ENCODE measurements around the gene TSC22D3. TPM values are rescaled to one million over a fixed set of nuclear protein-coding genes. Genes with fewer than 3 reads are reported as not detected.

The TSC22D3 gene
- total RNA-seq, 1 donor from 2014 or later, result 350 TPM

- H3K27ac ChIP-seq, result no peak overlapping the region
- DNase-seq, result no peak
- H3K4me1 ChIP-seq, result peaks cover 15% of the 10 kb centered on the region
- intact Hi-C loops (cut with DNase I), result no loop called here
- TF ChIP-seq, protein P1, sequence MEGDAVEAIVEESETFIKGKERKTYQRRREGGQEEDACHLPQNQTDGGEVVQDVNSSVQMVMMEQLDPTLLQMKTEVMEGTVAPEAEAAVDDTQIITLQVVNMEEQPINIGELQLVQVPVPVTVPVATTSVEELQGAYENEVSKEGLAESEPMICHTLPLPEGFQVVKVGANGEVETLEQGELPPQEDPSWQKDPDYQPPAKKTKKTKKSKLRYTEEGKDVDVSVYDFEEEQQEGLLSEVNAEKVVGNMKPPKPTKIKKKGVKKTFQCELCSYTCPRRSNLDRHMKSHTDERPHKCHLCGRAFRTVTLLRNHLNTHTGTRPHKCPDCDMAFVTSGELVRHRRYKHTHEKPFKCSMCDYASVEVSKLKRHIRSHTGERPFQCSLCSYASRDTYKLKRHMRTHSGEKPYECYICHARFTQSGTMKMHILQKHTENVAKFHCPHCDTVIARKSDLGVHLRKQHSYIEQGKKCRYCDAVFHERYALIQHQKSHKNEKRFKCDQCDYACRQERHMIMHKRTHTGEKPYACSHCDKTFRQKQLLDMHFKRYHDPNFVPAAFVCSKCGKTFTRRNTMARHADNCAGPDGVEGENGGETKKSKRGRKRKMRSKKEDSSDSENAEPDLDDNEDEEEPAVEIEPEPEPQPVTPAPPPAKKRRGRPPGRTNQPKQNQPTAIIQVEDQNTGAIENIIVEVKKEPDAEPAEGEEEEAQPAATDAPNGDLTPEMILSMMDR (IDR thresholded peaks at IDR 0.05), result no peak
- no peak for ATAC-seq
- H3K36me3 ChIP-seq, result no peaks in the 10 kb centered on the region
- H3K9me3 ChIP-seq, result no peaks in the 10 kb centered on the region
- no peak overlapping the region for H3K4me3 ChIP-seq
- no peaks in the 10 kb centered on the region for H3K27me3 ChIP-seq (ENCODE audit: low read depth)
Measured at GRCh38 chrX:107750861-107751445, 24.6 kb downstream of the TSC22D3 start.

DNA sequence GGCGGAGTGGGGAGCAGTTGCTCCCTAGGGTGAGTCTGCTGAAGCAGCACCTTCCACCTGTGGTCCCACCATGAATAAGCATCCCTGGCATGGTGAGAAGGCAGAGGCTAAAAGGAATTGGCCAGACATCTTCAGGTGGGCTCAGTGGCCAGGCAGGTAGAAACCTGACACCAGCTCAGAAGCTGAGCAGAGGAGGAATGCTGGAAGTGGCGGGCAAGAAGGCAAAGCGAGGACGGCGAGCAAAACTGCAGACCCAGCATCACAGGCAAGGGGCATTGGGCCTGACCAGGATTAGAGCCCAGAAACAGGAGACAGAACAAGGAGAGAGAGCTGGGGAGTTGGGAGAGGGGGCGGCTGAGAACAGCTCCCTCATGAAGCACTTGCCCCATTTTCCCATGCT is 25.3 kb downstream of the TSC22D3 start:
- TF ChIP-seq, protein P1 (IDR thresholded peaks at IDR 0.05), result no peak

GRCh38 chrX:107748506-107748905 is 27.1 kb downstream of the TSC22D3 start:
- ATAC-seq (peak; percentile 48 to 57), DNase-seq (no peak)
- TF ChIP-seq, protein P1 (IDR thresholded peaks at IDR 0.05), result no peak
- H3K27ac ChIP-seq, result peak overlapping the region; percentile 56
- intact Hi-C loops (cut with DNase I), result no loop called here
- no peaks in the 10 kb centered on the region for H3K36me3 ChIP-seq
- peaks cover 15% of the 10 kb centered on the region for H3K4me1 ChIP-seq
- H3K9me3 ChIP-seq, result no peaks in the 10 kb centered on the region
- H3K27me3 ChIP-seq (ENCODE audit: low read depth), result no peaks in the 10 kb centered on the region
- H3K4me3 ChIP-seq, result no peak overlapping the region

More for the DNA sequence above, 25.3 kb downstream of the TSC22D3 start:
- no peak for ATAC-seq
- no peak for DNase-seq
- Histone ChIP-seq H3K27me3 (ENCODE audit: low read depth) (no peaks in the 10 kb centered on the region), H3K4me1 (peaks cover 15% of the 10 kb centered on the region), H3K9me3 (no peaks in the 10 kb centered on the region), H3K36me3 (no peaks in the 10 kb centered on the region), H3K27ac (no peak overlapping the region), H3K4me3 (no peak overlapping the region)
- intact Hi-C loops (cut with DNase I), result no loop called here

- Histone ChIP-seq H3K4me3 (no peak overlapping the region), H3K27me3 (ENCODE audit: low read depth) (no peaks in the 10 kb centered on the region), H3K9me3 (no peaks in the 10 kb centered on the region), H3K36me3 (no peaks in the 10 kb centered on the region), H3K27ac (peak overlapping the region; percentile 56), H3K4me1 (peaks cover 15% of the 10 kb centered on the region)
- peak; percentile 85 to 88 for ATAC-seq
- TF ChIP-seq, protein P1 (IDR thresholded peaks at IDR 0.05), result no peak
- DNase-seq, result peak; percentile 49
- intact Hi-C loops (cut with DNase I), result no loop called here
Measured at GRCh38 chrX:107747596-107748161, 27.9 kb downstream of the TSC22D3 start.

GRCh38 chrX:107744868-107745267 is 30.7 kb downstream of the TSC22D3 start:
- Histone ChIP-seq H3K36me3 (no peaks in the 10 kb centered on the region), H3K27me3 (ENCODE audit: low read depth) (no peaks in the 10 kb centered on the region), H3K4me1 (peaks cover 31% of the 10 kb centered on the region), H3K9me3 (no peaks in the 10 kb centered on the region), H3K4me3 (no peak overlapping the region), H3K27ac (no peak overlapping the region)
- no peak for DNase-seq
- TF ChIP-seq, protein P1 (IDR thresholded peaks at IDR 0.05), result no peak
- intact Hi-C loops (cut with DNase I), result no loop called here
- no peak for ATAC-seq

All from lower lobe of right lung (tissue), 2 donors.